Measurements from ENCODE around the gene WDR64. TPM values are rescaled to one million over a fixed set of nuclear protein-coding genes. Genes with fewer than 3 reads are reported as not detected.

WDR64 gene
- total RNA-seq, 3 donors from 2014 or later (not counting 1 experiment from before 2014, with no cell fraction given), result not detected

DNA sequence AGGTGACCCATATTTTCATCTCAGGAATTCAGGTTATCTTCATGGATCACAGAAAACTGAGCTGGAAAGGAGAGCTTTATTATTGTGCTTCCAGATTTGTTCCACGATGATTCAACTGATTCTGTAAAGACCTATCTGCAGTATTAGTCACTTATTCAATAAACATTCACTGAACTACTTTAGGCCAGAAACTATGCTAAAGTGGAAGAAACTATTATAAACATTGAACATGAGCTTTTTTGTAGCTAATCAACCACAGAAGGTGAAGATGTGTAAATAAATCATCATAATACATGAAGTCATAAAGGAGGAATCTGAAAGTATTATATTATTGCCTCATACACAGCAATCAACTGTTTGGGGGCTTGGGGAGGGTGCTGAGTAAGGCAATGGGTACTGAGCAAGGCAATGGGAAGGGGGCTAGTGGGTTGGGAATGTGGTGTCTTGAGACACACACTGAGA, 165.3 kb downstream of the WDR64 start:
- Mint-ChIP-seq H3K4me3 (no peak overlapping the region), H3K9me3 (no peaks in the 10 kb centered on the region), H3K27ac (no peak overlapping the region), H3K27me3 (ENCODE audit: low read depth in 2 of 2) (peaks cover 13 to 15% of the 10 kb centered on the region in 2 donors), H3K4me1 (no peaks in the 10 kb centered on the region), H3K36me3 (no peaks in the 10 kb centered on the region)
- no peak for ATAC-seq
- no peaks in the 10 kb centered on the region for H3K4me1 ChIP-seq (ENCODE audit: control insufficient read depth, insufficient read depth, low read length)
- H3K27me3 ChIP-seq (ENCODE audit: control insufficient read depth, insufficient read depth, low read length), result no peaks in the 10 kb centered on the region
- intact Hi-C loops (cut with micrococcal nuclease), result no loop called here
- TF ChIP-seq, protein P1, sequence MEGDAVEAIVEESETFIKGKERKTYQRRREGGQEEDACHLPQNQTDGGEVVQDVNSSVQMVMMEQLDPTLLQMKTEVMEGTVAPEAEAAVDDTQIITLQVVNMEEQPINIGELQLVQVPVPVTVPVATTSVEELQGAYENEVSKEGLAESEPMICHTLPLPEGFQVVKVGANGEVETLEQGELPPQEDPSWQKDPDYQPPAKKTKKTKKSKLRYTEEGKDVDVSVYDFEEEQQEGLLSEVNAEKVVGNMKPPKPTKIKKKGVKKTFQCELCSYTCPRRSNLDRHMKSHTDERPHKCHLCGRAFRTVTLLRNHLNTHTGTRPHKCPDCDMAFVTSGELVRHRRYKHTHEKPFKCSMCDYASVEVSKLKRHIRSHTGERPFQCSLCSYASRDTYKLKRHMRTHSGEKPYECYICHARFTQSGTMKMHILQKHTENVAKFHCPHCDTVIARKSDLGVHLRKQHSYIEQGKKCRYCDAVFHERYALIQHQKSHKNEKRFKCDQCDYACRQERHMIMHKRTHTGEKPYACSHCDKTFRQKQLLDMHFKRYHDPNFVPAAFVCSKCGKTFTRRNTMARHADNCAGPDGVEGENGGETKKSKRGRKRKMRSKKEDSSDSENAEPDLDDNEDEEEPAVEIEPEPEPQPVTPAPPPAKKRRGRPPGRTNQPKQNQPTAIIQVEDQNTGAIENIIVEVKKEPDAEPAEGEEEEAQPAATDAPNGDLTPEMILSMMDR (IDR thresholded peaks at IDR 0.05), result no peak
- 100% methylated on average over 1 of the region's 1 CpG for WGBS (ENCODE audit: insufficient coverage)
- no peak for DNase-seq
- no peaks in the 10 kb centered on the region for H3K9me3 ChIP-seq (ENCODE audit: control insufficient read depth, insufficient read depth, low read length)
- H3K36me3 ChIP-seq (ENCODE audit: control insufficient read depth, insufficient read depth, low read length), result no peaks in the 10 kb centered on the region
- no peak overlapping the region for H3K27ac ChIP-seq (ENCODE audit: low read length)
- no peak overlapping the region for H3K4me3 ChIP-seq (ENCODE audit: low read length)

DNA sequence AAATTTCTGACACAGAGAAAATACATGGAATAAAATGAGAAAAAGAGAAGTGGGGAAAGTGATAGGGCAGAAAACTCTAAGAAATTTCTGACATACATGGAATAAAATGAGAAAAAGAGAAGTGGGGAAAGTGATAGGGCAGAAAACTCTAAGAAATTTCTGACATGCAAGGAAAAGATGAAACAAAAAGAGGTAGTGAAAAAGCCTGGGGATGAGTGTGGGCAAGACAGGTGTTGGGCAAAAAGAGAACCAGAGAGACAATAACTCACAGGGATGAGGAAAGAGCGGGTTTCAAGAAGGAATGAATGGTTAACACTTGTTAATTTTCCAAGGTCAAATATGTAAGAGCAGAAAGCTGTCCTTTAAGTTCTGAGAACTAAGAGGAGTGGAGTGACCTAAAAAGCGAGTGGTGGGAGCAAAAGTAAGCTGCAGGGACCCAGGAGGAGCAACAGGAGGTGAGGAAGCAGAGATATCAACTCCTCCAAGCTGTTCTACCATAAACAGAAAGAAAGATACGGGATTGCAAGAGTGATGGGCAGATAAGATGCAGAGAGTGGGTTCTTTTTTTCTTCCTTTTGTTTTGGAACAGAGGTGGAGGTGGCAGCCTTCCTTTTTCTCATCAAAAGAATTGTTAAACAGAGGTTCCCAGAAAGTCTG, 166.0 kb downstream of the WDR64 start:
- TF ChIP-seq, protein P1 (IDR thresholded peaks at IDR 0.05), result no peak
- Mint-ChIP-seq H3K27ac (no peak overlapping the region), H3K4me3 (no peak overlapping the region), H3K9me3 (no peaks in the 10 kb centered on the region), H3K36me3 (no peaks in the 10 kb centered on the region), H3K4me1 (no peaks in the 10 kb centered on the region), H3K27me3 (ENCODE audit: low read depth in 2 of 2) (peaks cover 13 to 15% of the 10 kb centered on the region in 2 donors)
- Histone ChIP-seq H3K27ac (ENCODE audit: low read length) (no peak overlapping the region), H3K27me3 (ENCODE audit: control insufficient read depth, insufficient read depth, low read length) (no peaks in the 10 kb centered on the region), H3K36me3 (ENCODE audit: control insufficient read depth, insufficient read depth, low read length) (no peaks in the 10 kb centered on the region), H3K9me3 (ENCODE audit: control insufficient read depth, insufficient read depth, low read length) (no peaks in the 10 kb centered on the region), H3K4me1 (ENCODE audit: control insufficient read depth, insufficient read depth, low read length) (no peaks in the 10 kb centered on the region), H3K4me3 (ENCODE audit: low read length) (no peak overlapping the region)
- intact Hi-C loops (cut with micrococcal nuclease), result no loop called here
- no peak for ATAC-seq
- 44% methylated on average over 2 of the region's 3 CpGs for WGBS (ENCODE audit: insufficient coverage)
- no peak for DNase-seq

DNA sequence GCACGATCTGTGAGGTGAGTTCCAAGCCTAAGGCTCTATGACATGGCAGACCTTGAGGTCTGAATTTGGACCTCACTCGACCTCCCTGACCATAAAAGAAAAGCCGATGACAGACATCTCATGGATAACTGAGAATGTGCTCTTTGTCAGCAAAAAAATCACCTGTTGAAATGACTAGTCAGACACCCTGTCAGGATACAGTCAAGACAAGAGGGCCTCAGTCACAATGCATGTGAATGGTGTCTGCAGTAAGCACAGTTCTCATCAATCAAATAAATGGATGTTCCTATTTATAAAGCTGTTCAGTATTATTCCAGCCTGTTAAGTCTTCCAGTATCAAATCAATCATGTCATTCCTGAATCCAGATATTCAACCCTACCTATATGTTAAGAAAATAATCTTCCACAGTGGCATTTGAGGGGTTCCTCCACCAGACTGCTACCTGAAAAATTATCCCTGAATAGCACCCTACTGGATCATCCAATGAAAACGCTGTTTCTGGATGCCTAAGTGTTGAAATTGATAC, 167.3 kb downstream of the WDR64 start:
- H3K36me3 ChIP-seq (ENCODE audit: control insufficient read depth, insufficient read depth, low read length), result no peaks in the 10 kb centered on the region
- no peak overlapping the region for H3K4me3 ChIP-seq (ENCODE audit: low read length)
- TF ChIP-seq, protein P1 (IDR thresholded peaks at IDR 0.05), result no peak
- Mint-ChIP-seq H3K27ac (no peak overlapping the region), H3K4me1 (no peaks in the 10 kb centered on the region), H3K4me3 (no peak overlapping the region), H3K36me3 (no peaks in the 10 kb centered on the region), H3K27me3 (ENCODE audit: low read depth in 2 of 2) (peaks cover 16 to 22% of the 10 kb centered on the region in 2 donors), H3K9me3 (no peaks in the 10 kb centered on the region)
- ATAC-seq (no peak), DNase-seq (no peak)
- WGBS (ENCODE audit: insufficient coverage), result 93% methylated on average over 3 of the region's 4 CpGs
- H3K4me1 ChIP-seq (ENCODE audit: control insufficient read depth, insufficient read depth, low read length), result no peaks in the 10 kb centered on the region
- H3K9me3 ChIP-seq (ENCODE audit: control insufficient read depth, insufficient read depth, low read length), result no peaks in the 10 kb centered on the region
- intact Hi-C loops (cut with micrococcal nuclease), result no loop called here
- no peak overlapping the region for H3K27ac ChIP-seq (ENCODE audit: low read length)
- H3K27me3 ChIP-seq (ENCODE audit: control insufficient read depth, insufficient read depth, low read length), result no peaks in the 10 kb centered on the region

Measured in natural killer cell (primary cell).